Measurements from ENCODE around the gene SIGMAR1.

Gene SIGMAR1

GRCh38 chr9:34600908-34601307, 36.7 kb downstream of the SIGMAR1 start:
- DNase-seq = no peak

- DNase-seq = no peak
Measured at GRCh38 chr9:34599546-34599945, 38.0 kb downstream of the SIGMAR1 start.

GRCh38 chr9:34594177-34594576, 43.4 kb downstream of the SIGMAR1 start:
- no peak for DNase-seq

GRCh38 chr9:34592895-34593601, 44.5 kb downstream of the SIGMAR1 start:
- DNase-seq = no peak

GRCh38 chr9:34591917-34592866, 45.4 kb downstream of the SIGMAR1 start:
- no peak for DNase-seq

GRCh38 chr9:34591248-34591916, 46.2 kb downstream of the SIGMAR1 start:
- peak; percentile 83 for DNase-seq

GRCh38 chr9:34590381-34591247, 47.0 kb downstream of the SIGMAR1 start:
- DNase-seq = peak; percentile 29

GRCh38 chr9:34589636-34590380, 47.8 kb downstream of the SIGMAR1 start, which contains the start of gene CNTFR:
Gene CNTFR (minus strand): TSS chr9:34589724. CDS start chr9:34568981, 20,743 bp downstream.
- DNase-seq = peak; percentile 24

GRCh38 chr9:34588671-34589635, 48.6 kb downstream of the SIGMAR1 start:
- no peak for DNase-seq

GRCh38 chr9:34587271-34587670, 50.3 kb downstream of the SIGMAR1 start:
- no peak for DNase-seq

- no peak for DNase-seq
Measured at GRCh38 chr9:34585946-34586669, 51.5 kb downstream of the SIGMAR1 start.

GRCh38 chr9:34584970-34585369, 52.6 kb downstream of the SIGMAR1 start:
- no peak for DNase-seq

All from activated T-cell treated with anti-CD3 and anti-CD28 coated beads, Interleukin-2, amount 50 U/mL, for 1 hour (primary cell).